SK-N-SH (cell line): ENCODE results near the gene LSR. TPM values are rescaled to one million over a fixed set of nuclear protein-coding genes. Genes with fewer than 3 reads are reported as not detected.

ENCODE experiments used
- CTCF ChIA-PET: fragments of 300-600, 350-600 bp; formaldehyde crosslinking; extraction: SDS; loops from one replicate; lab custom pipeline; 2021; lab: Yijun Ruan, JAX
- POLR2A ChIA-PET: fragments of 350-600 bp; sonication (Branson Sonifier 250); formaldehyde crosslinking; extraction: SDS; loops from one replicate; lab custom pipeline; 2020; ENCODE audit warnings: antibody characterized with exemption, inconsistent platforms; lab: Yijun Ruan, JAX
- DNase-seq: peaks from one replicate; pipeline ENCODE4 v3.0.0; 2012
- H2AFZ ChIP-seq: fragments of 200-600 bp; sonication (generic); 2 replicates; pipeline ENCODE4 v1.8.1; 2016; ENCODE audit warnings: antibody characterized with exemption, mild to moderate bottlenecking, low read depth
- H3F3A ChIP-seq: fragments of 200-600 bp; sonication (generic); replicated peaks from 2 replicates; pipeline ENCODE3; 2016; ENCODE audit warnings: antibody characterized with exemption, mild to moderate bottlenecking; ENCODE audit not compliant: insufficient read depth
- H3K27ac ChIP-seq, 2 experiments: fragments of 200-500 bp in 1 of 2; fragments of 200-600 bp in 1 of 2; sonication (Bioruptor generic) in 1 of 2; sonication (generic), shearing (Covaris generic) in 1 of 2; 2 replicates each; pipeline versions ENCODE4 v1.5.1 to v1.6.1; 2014 to 2016; ENCODE audit warnings: low read depth in 2 of 2, inconsistent platforms in 1 of 2, low read length in 1 of 2, mild to moderate bottlenecking in 1 of 2, mixed read lengths in 1 of 2
- H3K27me3 ChIP-seq: fragments of 200-600 bp; sonication (generic), shearing (Covaris generic); 2 replicates; pipeline ENCODE4 v1.6.1; 2016; ENCODE audit warnings: mixed run types; ENCODE audit not compliant: insufficient read depth
- H3K36me3 ChIP-seq, 2 experiments: fragments of 200-500 bp in 1 of 2; fragments of 200-600 bp in 1 of 2; sonication (Bioruptor generic) in 1 of 2; sonication (generic) in 1 of 2; replicated peaks in 1 of 2; 2 replicates each; pipeline versions ENCODE3 to v1.5.1; 2014 to 2016; ENCODE audit warnings: low read length in 1 of 2, mild to moderate bottlenecking in 1 of 2; ENCODE audit not compliant: insufficient read depth in 2 of 2, control insufficient read depth in 1 of 2
- H3K4me1 ChIP-seq, 2 experiments: fragments of 200-500 bp in 1 of 2; fragments of 200-600 bp in 1 of 2; sonication (Bioruptor generic) in 1 of 2; sonication (generic), shearing (Covaris generic) in 1 of 2; 2 replicates each; pipeline versions ENCODE4 v1.5.1 to v1.6.1; 2014 to 2016; ENCODE audit warnings: low read depth in 1 of 2, low read length in 1 of 2, mixed run types in 1 of 2; ENCODE audit not compliant: insufficient read depth in 2 of 2, control insufficient read depth in 1 of 2
- H3K4me2 ChIP-seq: fragments of 200-600 bp; sonication (generic), shearing (Covaris generic); 2 replicates; pipeline ENCODE4 v1.6.1; 2017; ENCODE audit warnings: mixed run types
- H3K4me3 ChIP-seq, 2 experiments: fragments of 200-500 bp in 1 of 2; fragments of 200-600 bp in 1 of 2; sonication (Bioruptor generic) in 1 of 2; sonication (generic), shearing (Covaris generic) in 1 of 2; 2 replicates each; pipeline versions ENCODE4 v1.5.1 to v1.8.1; 2014 to 2016; ENCODE audit warnings: low read depth in 2 of 2, inconsistent platforms in 1 of 2, low read length in 1 of 2, mild to moderate bottlenecking in 1 of 2, mixed read lengths in 1 of 2, moderate library complexity in 1 of 2
- H3K79me2 ChIP-seq: fragments of 200-600 bp; sonication (generic); 2 replicates; pipeline ENCODE4 v1.8.1; 2017; ENCODE audit warnings: mild to moderate bottlenecking; ENCODE audit not compliant: insufficient read depth
- H3K9ac ChIP-seq: fragments of 200-600 bp; sonication (generic); 2 replicates; pipeline ENCODE4 v1.6.1; 2017; ENCODE audit warnings: mixed run types
- H3K9me2 ChIP-seq: fragments of 200-600 bp; sonication (generic); 2 replicates; pipeline ENCODE4 v1.6.1; 2017; ENCODE audit warnings: mixed run types
- H3K9me3 ChIP-seq: fragments of 200-600 bp; sonication (generic); 2 replicates; pipeline ENCODE4 v1.6.1; 2017; ENCODE audit warnings: mixed run types, mild to moderate bottlenecking, moderate library complexity
- H4K20me1 ChIP-seq: fragments of 200-600 bp; sonication (generic); 2 replicates; pipeline ENCODE4 v1.6.1; 2017; ENCODE audit warnings: mild to moderate bottlenecking, mixed run types; ENCODE audit not compliant: insufficient read depth
- CHD2 ChIP-seq: fragments of 150-350 bp; IDR thresholded peaks from 2 replicates; pipeline ENCODE4 v1.6.1; 2018; ENCODE audit warnings: low read length; ENCODE audit not compliant: partially characterized antibody
- CTCF ChIP-seq: fragments of 200-600 bp; sonication (generic); IDR thresholded peaks from 2 replicates; pipeline ENCODE4 v1.6.1; 2017; ENCODE audit warnings: antibody characterized with exemption, mild to moderate bottlenecking, moderate library complexity
- IRF3 ChIP-seq: fragments of 150-350 bp; IDR thresholded peaks from 2 replicates; pipeline ENCODE4 v1.6.1; 2016; ENCODE audit warnings: mild to moderate bottlenecking, low read depth, low read length
- MEF2A ChIP-seq: IDR thresholded peaks from 2 replicates; pipeline ENCODE4 v1.4.0; 2012; ENCODE audit warnings: low read depth, borderline replicate concordance
- MXI1 ChIP-seq: IDR thresholded peaks from 2 replicates; pipeline ENCODE4 v1.6.1; 2012; ENCODE audit warnings: mild to moderate bottlenecking, low read depth, low read length, improper control_type of control experiment
- NRF1 ChIP-seq: IDR thresholded peaks from 2 replicates; pipeline ENCODE4 v1.6.1; 2012; ENCODE audit warnings: low read depth, mild to moderate bottlenecking, low read length
- RAD21 ChIP-seq: IDR thresholded peaks from 2 replicates; pipeline ENCODE4 v1.6.1; 2012; ENCODE audit warnings: mild to moderate bottlenecking, low read length
- REST ChIP-seq: IDR thresholded peaks from 2 replicates; pipeline ENCODE4 v1.6.1; 2012; ENCODE audit warnings: mild to moderate bottlenecking, low read depth, low read length, moderate library complexity
- RFX5 ChIP-seq: IDR thresholded peaks from 2 replicates; pipeline ENCODE4 v1.6.1; 2012; ENCODE audit warnings: mild to moderate bottlenecking, improper control_type of control experiment, low read length
- RXRA ChIP-seq: IDR thresholded peaks from 2 replicates; pipeline ENCODE4 v1.4.0; 2012; ENCODE audit warnings: low read depth, mild to moderate bottlenecking, borderline replicate concordance
- SIN3A ChIP-seq: IDR thresholded peaks from 2 replicates; pipeline ENCODE4 v1.6.1; 2012; ENCODE audit warnings: low read depth, mild to moderate bottlenecking, low read length, moderate library complexity, borderline replicate concordance
- YY1 ChIP-seq: IDR thresholded peaks from 2 replicates; pipeline ENCODE4 v1.4.0; 2012; ENCODE audit warnings: low read depth, mild to moderate bottlenecking
- WGBS: methylation state at CpG from one replicate; pipeline ENCODE4 v1.1.6; 2017; ENCODE audit warnings: low lambda C conversion rate; 5-methylcytosine and 5-hydroxymethylcytosine counted together
- polyA plus RNA-seq, 3 experiments: library from polyadenylated mRNA; depleted of rRNA; stranded (reverse); fragments of >200 nt; gene quantifications; 2 replicates each; pipeline ENCODE4 v1.2.3, GENCODE V29; 2012
- TF ChIP-seq, protein P1 (sequence below): IDR thresholded peaks from 2 replicates; pipeline ENCODE4 v1.4.0; 2012; ENCODE audit warnings: low read depth, borderline replicate concordance

The LSR gene
- polyA plus RNA-seq, 1 of the 3 experiments (the other 2 are of a cell fraction) = 0.62 TPM

DNA sequence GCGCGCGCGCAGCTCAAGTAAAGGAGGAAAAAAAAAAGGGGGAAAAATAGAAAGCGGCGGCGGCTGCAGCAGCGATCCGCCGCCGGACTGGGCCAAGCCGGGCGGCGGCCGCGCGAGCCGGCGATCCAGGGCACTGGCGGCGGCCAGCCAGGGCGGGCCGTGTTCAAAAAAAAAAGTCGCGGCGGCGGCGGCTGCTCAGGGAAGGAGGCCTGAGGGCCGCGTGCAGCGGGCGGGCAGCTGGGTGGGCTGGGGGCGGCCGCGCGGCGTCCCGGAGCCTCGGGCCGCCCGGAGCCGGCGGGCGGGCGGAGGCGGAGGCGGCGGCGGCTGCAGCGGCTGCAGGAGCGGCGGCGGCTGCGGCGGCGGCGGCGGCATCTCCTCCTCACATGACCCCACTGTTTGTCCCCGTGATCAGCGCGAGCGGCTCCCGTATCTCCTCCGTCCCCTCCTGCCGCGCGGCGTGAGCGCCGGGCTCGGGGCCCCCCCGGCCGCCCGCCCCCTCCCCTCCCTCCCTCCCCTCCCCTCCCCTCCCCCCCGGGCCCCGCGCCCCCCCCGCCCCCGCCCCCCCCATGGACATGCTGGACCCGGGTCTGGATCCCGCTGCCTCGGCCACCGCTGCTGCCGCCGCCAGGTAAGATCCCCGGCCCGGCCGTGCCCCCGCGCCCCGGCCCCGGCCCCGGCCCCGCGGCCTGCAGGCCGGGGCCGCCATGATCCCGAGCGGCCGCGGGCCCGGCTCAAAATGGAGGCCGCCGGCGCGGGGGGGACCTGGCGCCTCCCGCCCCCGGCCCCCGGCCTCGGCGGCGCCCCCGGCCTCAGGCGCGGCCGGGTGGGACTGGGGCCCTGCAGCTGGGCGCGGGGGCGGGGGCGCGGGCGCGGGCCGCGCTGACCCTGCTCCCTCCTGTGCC lies 20.0 kb downstream of the LSR start, which contains the start of gene USF2 (continued):
- TF ChIP-seq, protein P1, sequence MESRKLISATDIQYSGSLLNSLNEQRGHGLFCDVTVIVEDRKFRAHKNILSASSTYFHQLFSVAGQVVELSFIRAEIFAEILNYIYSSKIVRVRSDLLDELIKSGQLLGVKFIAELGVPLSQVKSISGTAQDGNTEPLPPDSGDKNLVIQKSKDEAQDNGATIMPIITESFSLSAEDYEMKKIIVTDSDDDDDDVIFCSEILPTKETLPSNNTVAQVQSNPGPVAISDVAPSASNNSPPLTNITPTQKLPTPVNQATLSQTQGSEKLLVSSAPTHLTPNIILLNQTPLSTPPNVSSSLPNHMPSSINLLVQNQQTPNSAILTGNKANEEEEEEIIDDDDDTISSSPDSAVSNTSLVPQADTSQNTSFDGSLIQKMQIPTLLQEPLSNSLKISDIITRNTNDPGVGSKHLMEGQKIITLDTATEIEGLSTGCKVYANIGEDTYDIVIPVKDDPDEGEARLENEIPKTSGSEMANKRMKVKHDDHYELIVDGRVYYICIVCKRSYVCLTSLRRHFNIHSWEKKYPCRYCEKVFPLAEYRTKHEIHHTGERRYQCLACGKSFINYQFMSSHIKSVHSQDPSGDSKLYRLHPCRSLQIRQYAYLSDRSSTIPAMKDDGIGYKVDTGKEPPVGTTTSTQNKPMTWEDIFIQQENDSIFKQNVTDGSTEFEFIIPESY = no peak
- no peak for TF ChIP-seq MEF2A
- TF ChIP-seq NRF1 = 0 out of 2 replicates have a peak, but pooled peaks have one; percentile 26
- no peak for TF ChIP-seq SIN3A
- TF ChIP-seq RXRA = no peak
- TF ChIP-seq RAD21 = no peak
- TF ChIP-seq IRF3 = no peak
- TF ChIP-seq CHD2 = no peak
- TF ChIP-seq, all 33 proteins: peak for 5

- H2AFZ ChIP-seq = no peak overlapping the region
These were observed 20.8 kb downstream of the LSR start for GRCh38 chr19:35269438-35270117.

More at GRCh38 chr19:35269438-35270117, 20.8 kb downstream of the LSR start:
- peak overlapping the region in 1 of 2 experiments; percentile 92; a peak in 2 of 4 replicates for H3K27ac ChIP-seq
- H3K9ac ChIP-seq = peak overlapping the region; percentile 56; the same call in 1 of the 2 replicates
- H4K20me1 ChIP-seq = no peaks in the 10 kb centered on the region
- H3K27me3 ChIP-seq = no peaks in the 10 kb centered on the region
- H3K4me1 ChIP-seq = peaks cover 4 to 15% of the 10 kb centered on the region in 2 experiments; a peak in 1 of 4 replicates
- CTCF ChIA-PET = interaction anchor here (0.5 to 2.6 kb wide), 28 partner anchors 9 to 499 kb away, joined by 3 to 38 read pairs (median 3); partner anchors contain the start of genes FXYD3, HAMP and MAG
- peak; percentile 89 for DNase-seq
- WGBS = 10% methylated on average over 4 of the region's 66 CpGs
- H3K9me3 ChIP-seq = no peaks in the 10 kb centered on the region
- H3F3A ChIP-seq = peaks cover 4% of the 10 kb centered on the region
- H3K4me2 ChIP-seq = peak overlapping the region; percentile 74
- TF ChIP-seq YY1 = 0 out of 2 replicates have a peak, but pooled peaks have one; percentile 28
- no peak for TF ChIP-seq RFX5
- no peak for TF ChIP-seq REST
- TF ChIP-seq MXI1 = peak; percentile 13; the same call in 1 of the 2 replicates
- TF ChIP-seq CTCF = peak; percentile 45; the same call in 1 of the 2 replicates
- TF ChIP-seq RAD21 = peak; percentile 50
- TF ChIP-seq, all 33 proteins: peak for 4
- Histone ChIP-seq H3K9me2 (no peaks in the 10 kb centered on the region), H3K4me3 (peak overlapping the region; percentile 61 to 87; a peak in 3 of 4 replicates), H3K36me3 (peaks cover 19 to 34% of the 10 kb centered on the region in 2 experiments), H3K79me2 (peaks cover 22% of the 10 kb centered on the region)
- POLR2A ChIA-PET = interaction anchor here (0.5 kb wide), 1 partner anchor 13 kb away, joined by 3 read pairs; the partner anchor contains the start of gene HAMP
